ENCODE data around the gene GUCY1B1. TPM values are rescaled to one million over a fixed set of nuclear protein-coding genes. Genes with fewer than 3 reads are reported as not detected.

The GUCY1B1 gene
- total RNA-seq, 1 donor from 2014 or later = 1.7 TPM

- TF ChIP-seq CTCF (IDR thresholded peaks at IDR 0.05; ENCODE audit: insufficient read depth, low read length, poor library complexity, severe bottlenecking) = no peak
- Histone ChIP-seq H3K4me3 (ENCODE audit: low read depth, low read length) (no peak overlapping the region), H3K36me3 (ENCODE audit: control insufficient read depth, insufficient read depth, low read length) (no peaks in the 10 kb centered on the region), H3K27me3 (ENCODE audit: control insufficient read depth, insufficient read depth, low read length) (no peaks in the 10 kb centered on the region)
- no peak for DNase-seq (ENCODE audit: low read depth)
These were observed 3.5 kb downstream of the GUCY1B1 start for GRCh38 chr4:155762334-155762733.

GRCh38 chr4:155763551-155763950, 4.7 kb downstream of the GUCY1B1 start:
- no peak for TF ChIP-seq CTCF (IDR thresholded peaks at IDR 0.05; ENCODE audit: insufficient read depth, low read length, poor library complexity, severe bottlenecking)
- DNase-seq (ENCODE audit: low read depth) = no peak
- Histone ChIP-seq H3K36me3 (ENCODE audit: control insufficient read depth, insufficient read depth, low read length) (no peaks in the 10 kb centered on the region), H3K4me3 (ENCODE audit: low read depth, low read length) (no peak overlapping the region), H3K27me3 (ENCODE audit: control insufficient read depth, insufficient read depth, low read length) (no peaks in the 10 kb centered on the region)

- no peaks in the 10 kb centered on the region for H3K27me3 ChIP-seq (ENCODE audit: control insufficient read depth, insufficient read depth, low read length)
- no peak overlapping the region for H3K4me3 ChIP-seq (ENCODE audit: low read depth, low read length)
- no peak for DNase-seq (ENCODE audit: low read depth)
- no peak for TF ChIP-seq CTCF (IDR thresholded peaks at IDR 0.05; ENCODE audit: insufficient read depth, low read length, poor library complexity, severe bottlenecking)
- no peaks in the 10 kb centered on the region for H3K36me3 ChIP-seq (ENCODE audit: control insufficient read depth, insufficient read depth, low read length)
These were observed 6.3 kb downstream of the GUCY1B1 start for GRCh38 chr4:155765149-155765548.

GRCh38 chr4:155766622-155767021, 7.8 kb downstream of the GUCY1B1 start:
- H3K27me3 ChIP-seq (ENCODE audit: control insufficient read depth, insufficient read depth, low read length) = no peaks in the 10 kb centered on the region
- no peak for TF ChIP-seq CTCF (IDR thresholded peaks at IDR 0.05; ENCODE audit: insufficient read depth, low read length, poor library complexity, severe bottlenecking)
- DNase-seq (ENCODE audit: low read depth) = no peak
- no peaks in the 10 kb centered on the region for H3K36me3 ChIP-seq (ENCODE audit: control insufficient read depth, insufficient read depth, low read length)
- H3K4me3 ChIP-seq (ENCODE audit: low read depth, low read length) = no peak overlapping the region

- no peaks in the 10 kb centered on the region for H3K27me3 ChIP-seq (ENCODE audit: control insufficient read depth, insufficient read depth, low read length)
- H3K4me3 ChIP-seq (ENCODE audit: low read depth, low read length) = no peak overlapping the region
- no peak for DNase-seq (ENCODE audit: low read depth)
- H3K36me3 ChIP-seq (ENCODE audit: control insufficient read depth, insufficient read depth, low read length) = no peaks in the 10 kb centered on the region
- TF ChIP-seq CTCF (IDR thresholded peaks at IDR 0.05; ENCODE audit: insufficient read depth, low read length, poor library complexity, severe bottlenecking) = no peak
These were observed 9.5 kb downstream of the GUCY1B1 start for GRCh38 chr4:155768370-155768769.

DNA sequence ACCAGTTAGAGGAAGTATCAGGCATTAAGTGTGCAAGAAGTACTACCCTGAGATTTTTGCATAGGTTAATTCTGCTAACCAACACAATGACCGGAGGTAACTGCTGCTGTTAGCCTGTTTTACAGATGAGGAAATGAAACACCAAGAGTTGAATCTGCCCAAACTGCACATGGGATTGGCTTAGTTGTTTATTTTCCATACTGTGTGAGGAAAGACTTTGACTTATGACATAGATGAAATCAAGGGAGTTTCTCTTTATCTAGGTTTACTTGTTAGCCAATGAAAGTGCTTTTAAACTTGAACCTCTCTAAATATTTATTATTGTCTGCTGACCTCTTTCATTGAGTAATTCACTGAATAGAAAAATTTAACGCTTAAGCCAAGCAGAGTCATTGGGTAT, 10.3 kb downstream of the GUCY1B1 start:
- Histone ChIP-seq H3K36me3 (ENCODE audit: control insufficient read depth, insufficient read depth, low read length) (no peaks in the 10 kb centered on the region), H3K27me3 (ENCODE audit: control insufficient read depth, insufficient read depth, low read length) (no peaks in the 10 kb centered on the region), H3K4me3 (ENCODE audit: low read depth, low read length) (no peak overlapping the region)
- no peak for TF ChIP-seq CTCF (IDR thresholded peaks at IDR 0.05; ENCODE audit: insufficient read depth, low read length, poor library complexity, severe bottlenecking)
- DNase-seq (ENCODE audit: low read depth) = no peak

Measured in kidney epithelial cell (primary cell).